Measurements from ENCODE around the gene EFCAB14.

EFCAB14 gene

GRCh38 chr1:46675549-46676314 lies 43.2 kb downstream of the EFCAB14 start:
- Histone ChIP-seq H3K36me3 (peaks cover 6% of the 10 kb centered on the region), H3K9me3 (no peaks in the 10 kb centered on the region), H3K4me3 (ENCODE audit: low read depth, low read length) (no peak overlapping the region), H3K27me3 (no peaks in the 10 kb centered on the region), H3K4me1 (no peaks in the 10 kb centered on the region)
- DNase-seq, result no peak
- TF ChIP-seq, protein P1, sequence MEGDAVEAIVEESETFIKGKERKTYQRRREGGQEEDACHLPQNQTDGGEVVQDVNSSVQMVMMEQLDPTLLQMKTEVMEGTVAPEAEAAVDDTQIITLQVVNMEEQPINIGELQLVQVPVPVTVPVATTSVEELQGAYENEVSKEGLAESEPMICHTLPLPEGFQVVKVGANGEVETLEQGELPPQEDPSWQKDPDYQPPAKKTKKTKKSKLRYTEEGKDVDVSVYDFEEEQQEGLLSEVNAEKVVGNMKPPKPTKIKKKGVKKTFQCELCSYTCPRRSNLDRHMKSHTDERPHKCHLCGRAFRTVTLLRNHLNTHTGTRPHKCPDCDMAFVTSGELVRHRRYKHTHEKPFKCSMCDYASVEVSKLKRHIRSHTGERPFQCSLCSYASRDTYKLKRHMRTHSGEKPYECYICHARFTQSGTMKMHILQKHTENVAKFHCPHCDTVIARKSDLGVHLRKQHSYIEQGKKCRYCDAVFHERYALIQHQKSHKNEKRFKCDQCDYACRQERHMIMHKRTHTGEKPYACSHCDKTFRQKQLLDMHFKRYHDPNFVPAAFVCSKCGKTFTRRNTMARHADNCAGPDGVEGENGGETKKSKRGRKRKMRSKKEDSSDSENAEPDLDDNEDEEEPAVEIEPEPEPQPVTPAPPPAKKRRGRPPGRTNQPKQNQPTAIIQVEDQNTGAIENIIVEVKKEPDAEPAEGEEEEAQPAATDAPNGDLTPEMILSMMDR (IDR thresholded peaks at IDR 0.05; ENCODE audit: low read depth, low read length), result no peak

GRCh38 chr1:46673749-46674182 lies 45.1 kb downstream of the EFCAB14 start:
- Histone ChIP-seq H3K36me3 (no peaks in the 10 kb centered on the region), H3K9me3 (no peaks in the 10 kb centered on the region), H3K4me1 (no peaks in the 10 kb centered on the region), H3K4me3 (ENCODE audit: low read depth, low read length) (no peak overlapping the region), H3K27me3 (no peaks in the 10 kb centered on the region)
- DNase-seq, result no peak
- TF ChIP-seq, protein P1 (IDR thresholded peaks at IDR 0.05; ENCODE audit: low read depth, low read length), result no peak

DNA sequence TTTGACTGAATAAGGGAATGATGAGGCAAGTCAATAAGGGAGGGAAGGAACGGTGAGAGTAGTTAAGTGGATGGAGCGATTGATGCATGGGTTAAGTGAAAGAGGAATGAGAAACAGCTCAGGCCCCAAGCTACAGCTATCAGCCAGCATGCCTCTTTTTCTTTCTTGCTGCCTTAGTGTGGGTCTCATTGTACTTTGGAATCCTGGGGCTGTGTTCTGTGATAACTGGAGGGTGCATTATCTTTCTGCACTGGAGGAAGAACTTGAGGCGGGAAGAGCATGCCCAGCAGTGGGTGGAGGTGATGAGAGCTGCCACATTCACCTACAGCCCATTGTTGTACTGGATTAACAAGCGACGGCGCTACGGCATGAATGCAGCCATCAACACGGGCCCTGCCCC lies 46.2 kb downstream of the EFCAB14 start:
- Histone ChIP-seq H3K27me3 (no peaks in the 10 kb centered on the region), H3K4me3 (ENCODE audit: low read depth, low read length) (no peak overlapping the region), H3K36me3 (no peaks in the 10 kb centered on the region), H3K4me1 (no peaks in the 10 kb centered on the region), H3K9me3 (no peaks in the 10 kb centered on the region)
- TF ChIP-seq, protein P1 (IDR thresholded peaks at IDR 0.05; ENCODE audit: low read depth, low read length), result no peak
- DNase-seq, result no peak

GRCh38 chr1:46671554-46671953 lies 47.4 kb downstream of the EFCAB14 start, which contains the start of gene TEX38:
TSS of gene TEX38 (plus strand) at chr1:46671854. CDS start at chr1:46671935, 81 bp downstream.
- TF ChIP-seq, protein P1 (IDR thresholded peaks at IDR 0.05; ENCODE audit: low read depth, low read length), result no peak

GRCh38 chr1:46670134-46670533 lies 48.8 kb downstream of the EFCAB14 start:
- TF ChIP-seq, protein P1 (IDR thresholded peaks at IDR 0.05; ENCODE audit: low read depth, low read length), result no peak
- no peak for DNase-seq
- no peaks in the 10 kb centered on the region for H3K27me3 ChIP-seq

More at GRCh38 chr1:46671554-46671953, 47.4 kb downstream of the EFCAB14 start, which contains the start of gene TEX38:
- no peak for DNase-seq
- Histone ChIP-seq H3K4me1 (no peaks in the 10 kb centered on the region), H3K9me3 (no peaks in the 10 kb centered on the region), H3K4me3 (ENCODE audit: low read depth, low read length) (no peak within 1 kb of the TSS), H3K27me3 (no peaks in the 10 kb centered on the region), H3K36me3 (no peaks in the 10 kb centered on the region)

More at GRCh38 chr1:46670134-46670533, 48.8 kb downstream of the EFCAB14 start:
- no peaks in the 10 kb centered on the region for H3K36me3 ChIP-seq
- H3K4me3 ChIP-seq (ENCODE audit: low read depth, low read length), result no peak overlapping the region
- H3K4me1 ChIP-seq, result no peaks in the 10 kb centered on the region
- no peaks in the 10 kb centered on the region for H3K9me3 ChIP-seq

Data from BE2C (cell line).